HepG2 (cell line): Measurements from ENCODE around the gene RBP5. TPM values are rescaled to one million over a fixed set of nuclear protein-coding genes. Genes with fewer than 3 reads are reported as not detected.

Source experiments
- FOSL1 ChIP-seq: sonication (generic); formaldehyde crosslinking; IDR thresholded peaks from 2 replicates; pipeline ENCODE4 v1.9.0; 2021; ENCODE audit warnings: missing genetic modification reagents, borderline replicate concordance
- FOXA1 ChIP-seq, 2 experiments: fragments of 450-650 bp in 1 of 2; sonication (generic) in 1 of 2; formaldehyde crosslinking in 1 of 2; IDR thresholded peaks; 2 replicates each; pipeline versions ENCODE4 v1.4.0 to v1.6.1; 2016 to 2020; ENCODE audit warnings: missing genetic modification reagents in 1 of 2
- FOXK1 ChIP-seq: sonication (generic); formaldehyde crosslinking; IDR thresholded peaks from 2 replicates; pipeline ENCODE4 v1.4.0; 2020; ENCODE audit warnings: low read depth, missing genetic modification reagents, borderline replicate concordance
- ISL2 ChIP-seq: sonication (generic); formaldehyde crosslinking; IDR thresholded peaks from 2 replicates; pipeline ENCODE4 v1.5.0; 2020; ENCODE audit warnings: missing genetic modification reagents
- NFKBIZ ChIP-seq: IDR thresholded peaks from 2 replicates; pipeline ENCODE4 v1.6.1; 2018; ENCODE audit warnings: missing genetic modification reagents, missing compliant biosample characterization
- SUZ12 ChIP-seq: fragments of 150-350 bp; IDR thresholded peaks from 2 replicates; pipeline ENCODE4 v1.6.1; 2014; ENCODE audit warnings: low read depth, low read length
- TEAD3 ChIP-seq: optimal IDR thresholded peaks from 2 replicates; pipeline ENCODE3; 2016; ENCODE audit warnings: borderline replicate concordance
- ZBTB20 ChIP-seq: sonication (generic); formaldehyde crosslinking; IDR thresholded peaks from 2 replicates; pipeline ENCODE4 v1.8.1; 2023; ENCODE audit warnings: missing genetic modification reagents, low read depth, mild to moderate bottlenecking, borderline replicate concordance
- ZNF253 ChIP-seq: sonication (generic); formaldehyde crosslinking; IDR thresholded peaks from 2 replicates; pipeline ENCODE4 v1.8.0; 2022; ENCODE audit warnings: mild to moderate bottlenecking, missing genetic modification reagents, borderline replicate concordance
- ZNF337 ChIP-seq: sonication (generic); formaldehyde crosslinking; IDR thresholded peaks from 2 replicates; pipeline ENCODE4 v1.5.1; 2020; ENCODE audit warnings: missing genetic modification reagents, low read depth, mild to moderate bottlenecking, borderline replicate concordance
- ZNF780A ChIP-seq: sonication (generic); formaldehyde crosslinking; IDR thresholded peaks from 2 replicates; pipeline ENCODE4 v1.8.0; 2022; ENCODE audit warnings: mild to moderate bottlenecking, missing genetic modification reagents, moderate library complexity
- ZNF788 ChIP-seq: sonication (generic); formaldehyde crosslinking; IDR thresholded peaks from 2 replicates; pipeline ENCODE4 v1.5.0; 2020; ENCODE audit warnings: mild to moderate bottlenecking, missing genetic modification reagents, borderline replicate concordance
- ZSCAN22 ChIP-seq: sonication (generic); formaldehyde crosslinking; IDR thresholded peaks from 2 replicates; pipeline ENCODE4 v1.4.0; 2020; ENCODE audit warnings: mild to moderate bottlenecking, missing genetic modification reagents
- polyA plus RNA-seq, 8 experiments: library from polyadenylated mRNA; depleted of rRNA in 3 of 8; stranded (reverse) in 7 of 8; unstranded in 1 of 8; fragments of >200 nt; fragmentation: Illumina TruSeq in 4 of 8; extraction: Trizol in 4 of 8; gene quantifications; 2 replicates each; pipeline versions ENCODE4 v1.2.1 to v1.2.3, GENCODE V29; 2011 to 2016; ENCODE audit warnings: low read depth in 4 of 8, missing spikeins in 1 of 8, mixed read lengths in 1 of 8; ENCODE audit not compliant: insufficient read depth in 1 of 8
- total RNA-seq, 5 experiments: library from RNA; depleted of rRNA; stranded (reverse); fragments of >200 nt; fragmentation: Illumina TruSeq; extraction: Trizol; gene quantifications; 2 replicates each; pipeline ENCODE4 v1.2.3, GENCODE V29; 2016; ENCODE audit warnings: low read depth in 1 of 5
- TF ChIP-seq, protein P1 (sequence below): sonication (generic); formaldehyde crosslinking; IDR thresholded peaks from 2 replicates; pipeline ENCODE4 v1.8.0; 2022; ENCODE audit warnings: mild to moderate bottlenecking, missing genetic modification reagents
- TF ChIP-seq, protein P2 (sequence below): sonication (generic); formaldehyde crosslinking; IDR thresholded peaks from 2 replicates; pipeline ENCODE4 v1.9.0; 2021; ENCODE audit warnings: missing genetic modification reagents, mild to moderate bottlenecking, borderline replicate concordance
- TF ChIP-seq, protein P3 (sequence below): sonication (generic); formaldehyde crosslinking; IDR thresholded peaks from 2 replicates; pipeline ENCODE4 v1.9.0; 2021; ENCODE audit warnings: mild to moderate bottlenecking, missing genetic modification reagents
- TF ChIP-seq, protein P4 (sequence below): sonication (generic); formaldehyde crosslinking; IDR thresholded peaks from 2 replicates; pipeline ENCODE4 v1.8.1; 2023; ENCODE audit warnings: mild to moderate bottlenecking, missing genetic modification reagents

Gene RBP5
- total and polyA plus RNA-seq, 2 of the 13 experiments (the other 11 are each of a cell fraction or from before 2014, with no cell fraction given): 13.8 to 19.8 TPM

DNA sequence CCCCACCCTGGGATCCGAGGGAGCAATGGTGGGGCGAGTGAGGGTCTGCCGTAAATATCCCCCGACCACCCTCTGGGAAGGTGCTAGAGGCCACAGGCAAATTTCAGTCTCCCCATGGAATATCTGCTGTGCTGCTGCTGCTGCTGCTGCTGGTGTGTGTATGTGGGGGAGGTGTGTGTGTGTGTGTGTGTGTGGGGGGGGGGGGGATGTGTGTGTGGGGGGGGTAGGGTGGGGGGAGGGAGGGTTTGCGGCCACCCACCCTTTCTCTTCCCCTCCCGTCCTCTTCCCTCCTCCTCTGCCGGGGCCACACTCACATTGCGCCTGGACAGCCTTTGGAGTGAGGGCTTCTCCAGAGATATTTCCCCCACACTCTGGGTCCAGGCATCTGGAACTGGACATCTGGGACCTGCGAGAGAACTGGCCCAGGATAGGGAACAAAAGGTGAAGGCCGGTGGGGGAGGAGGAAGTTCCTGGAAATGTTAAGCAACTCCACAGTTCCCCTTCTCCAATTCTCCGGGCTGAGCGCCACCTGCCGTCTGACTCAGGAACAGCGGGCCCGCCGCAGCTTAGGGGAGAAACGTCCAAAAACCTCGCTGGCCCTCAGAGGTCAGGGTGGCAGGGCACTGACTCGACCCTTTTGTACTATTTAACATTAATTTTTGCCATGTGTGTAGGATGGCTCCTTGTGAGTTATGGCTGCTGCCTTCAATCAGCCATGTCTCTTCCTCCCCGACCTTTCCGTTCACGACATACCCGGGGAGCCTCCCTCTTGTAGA lies 19.7 kb downstream of the RBP5 start, which contains the start of gene C1RL (continued):
- TF ChIP-seq ISL2 (CRISPR knock-in tag): 0 out of 2 replicates have a peak, but pooled peaks have one; percentile 68
- TF ChIP-seq SUZ12: no peak
- TF ChIP-seq FOXA1 (IDR thresholded peaks at IDR 0.05): no peak
- TF ChIP-seq FOXA1 (CRISPR knock-in tag; IDR thresholded peaks at IDR 0.05): no peak
- TF ChIP-seq ZNF253: no peak
- TF ChIP-seq ZNF788 (CRISPR knock-in tag): peak; percentile 26; the same call in 1 of the 2 replicates
- no peak for TF ChIP-seq ZSCAN22
- TF ChIP-seq, protein P1, sequence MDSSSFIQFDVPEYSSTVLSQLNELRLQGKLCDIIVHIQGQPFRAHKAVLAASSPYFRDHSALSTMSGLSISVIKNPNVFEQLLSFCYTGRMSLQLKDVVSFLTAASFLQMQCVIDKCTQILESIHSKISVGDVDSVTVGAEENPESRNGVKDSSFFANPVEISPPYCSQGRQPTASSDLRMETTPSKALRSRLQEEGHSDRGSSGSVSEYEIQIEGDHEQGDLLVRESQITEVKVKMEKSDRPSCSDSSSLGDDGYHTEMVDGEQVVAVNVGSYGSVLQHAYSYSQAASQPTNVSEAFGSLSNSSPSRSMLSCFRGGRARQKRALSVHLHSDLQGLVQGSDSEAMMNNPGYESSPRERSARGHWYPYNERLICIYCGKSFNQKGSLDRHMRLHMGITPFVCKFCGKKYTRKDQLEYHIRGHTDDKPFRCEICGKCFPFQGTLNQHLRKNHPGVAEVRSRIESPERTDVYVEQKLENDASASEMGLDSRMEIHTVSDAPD: no peak
- TF ChIP-seq FOSL1 (CRISPR knock-in tag): no peak
- peak; percentile 21; the same call in 1 of the 2 replicates for TF ChIP-seq FOXK1 (CRISPR knock-in tag)
- peak; percentile 83; the same call in 1 of the 2 replicates for TF ChIP-seq NFKBIZ (CRISPR knock-in tag)
- no peak for TF ChIP-seq ZNF780A (CRISPR knock-in tag)
- TF ChIP-seq TEAD3 (CRISPR knock-in tag): peak; percentile 55
- TF ChIP-seq, protein P2, sequence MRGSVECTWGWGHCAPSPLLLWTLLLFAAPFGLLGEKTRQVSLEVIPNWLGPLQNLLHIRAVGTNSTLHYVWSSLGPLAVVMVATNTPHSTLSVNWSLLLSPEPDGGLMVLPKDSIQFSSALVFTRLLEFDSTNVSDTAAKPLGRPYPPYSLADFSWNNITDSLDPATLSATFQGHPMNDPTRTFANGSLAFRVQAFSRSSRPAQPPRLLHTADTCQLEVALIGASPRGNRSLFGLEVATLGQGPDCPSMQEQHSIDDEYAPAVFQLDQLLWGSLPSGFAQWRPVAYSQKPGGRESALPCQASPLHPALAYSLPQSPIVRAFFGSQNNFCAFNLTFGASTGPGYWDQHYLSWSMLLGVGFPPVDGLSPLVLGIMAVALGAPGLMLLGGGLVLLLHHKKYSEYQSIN (CRISPR knock-in tag): no peak
- TF ChIP-seq, protein P3, sequence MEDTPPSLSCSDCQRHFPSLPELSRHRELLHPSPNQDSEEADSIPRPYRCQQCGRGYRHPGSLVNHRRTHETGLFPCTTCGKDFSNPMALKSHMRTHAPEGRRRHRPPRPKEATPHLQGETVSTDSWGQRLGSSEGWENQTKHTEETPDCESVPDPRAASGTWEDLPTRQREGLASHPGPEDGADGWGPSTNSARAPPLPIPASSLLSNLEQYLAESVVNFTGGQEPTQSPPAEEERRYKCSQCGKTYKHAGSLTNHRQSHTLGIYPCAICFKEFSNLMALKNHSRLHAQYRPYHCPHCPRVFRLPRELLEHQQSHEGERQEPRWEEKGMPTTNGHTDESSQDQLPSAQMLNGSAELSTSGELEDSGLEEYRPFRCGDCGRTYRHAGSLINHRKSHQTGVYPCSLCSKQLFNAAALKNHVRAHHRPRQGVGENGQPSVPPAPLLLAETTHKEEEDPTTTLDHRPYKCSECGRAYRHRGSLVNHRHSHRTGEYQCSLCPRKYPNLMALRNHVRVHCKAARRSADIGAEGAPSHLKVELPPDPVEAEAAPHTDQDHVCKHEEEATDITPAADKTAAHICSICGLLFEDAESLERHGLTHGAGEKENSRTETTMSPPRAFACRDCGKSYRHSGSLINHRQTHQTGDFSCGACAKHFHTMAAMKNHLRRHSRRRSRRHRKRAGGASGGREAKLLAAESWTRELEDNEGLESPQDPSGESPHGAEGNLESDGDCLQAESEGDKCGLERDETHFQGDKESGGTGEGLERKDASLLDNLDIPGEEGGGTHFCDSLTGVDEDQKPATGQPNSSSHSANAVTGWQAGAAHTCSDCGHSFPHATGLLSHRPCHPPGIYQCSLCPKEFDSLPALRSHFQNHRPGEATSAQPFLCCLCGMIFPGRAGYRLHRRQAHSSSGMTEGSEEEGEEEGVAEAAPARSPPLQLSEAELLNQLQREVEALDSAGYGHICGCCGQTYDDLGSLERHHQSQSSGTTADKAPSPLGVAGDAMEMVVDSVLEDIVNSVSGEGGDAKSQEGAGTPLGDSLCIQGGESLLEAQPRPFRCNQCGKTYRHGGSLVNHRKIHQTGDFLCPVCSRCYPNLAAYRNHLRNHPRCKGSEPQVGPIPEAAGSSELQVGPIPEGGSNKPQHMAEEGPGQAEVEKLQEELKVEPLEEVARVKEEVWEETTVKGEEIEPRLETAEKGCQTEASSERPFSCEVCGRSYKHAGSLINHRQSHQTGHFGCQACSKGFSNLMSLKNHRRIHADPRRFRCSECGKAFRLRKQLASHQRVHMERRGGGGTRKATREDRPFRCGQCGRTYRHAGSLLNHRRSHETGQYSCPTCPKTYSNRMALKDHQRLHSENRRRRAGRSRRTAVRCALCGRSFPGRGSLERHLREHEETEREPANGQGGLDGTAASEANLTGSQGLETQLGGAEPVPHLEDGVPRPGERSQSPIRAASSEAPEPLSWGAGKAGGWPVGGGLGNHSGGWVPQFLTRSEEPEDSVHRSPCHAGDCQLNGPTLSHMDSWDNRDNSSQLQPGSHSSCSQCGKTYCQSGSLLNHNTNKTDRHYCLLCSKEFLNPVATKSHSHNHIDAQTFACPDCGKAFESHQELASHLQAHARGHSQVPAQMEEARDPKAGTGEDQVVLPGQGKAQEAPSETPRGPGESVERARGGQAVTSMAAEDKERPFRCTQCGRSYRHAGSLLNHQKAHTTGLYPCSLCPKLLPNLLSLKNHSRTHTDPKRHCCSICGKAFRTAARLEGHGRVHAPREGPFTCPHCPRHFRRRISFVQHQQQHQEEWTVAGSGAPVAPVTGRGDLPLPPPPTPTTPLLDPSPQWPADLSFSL (CRISPR knock-in tag): peak; percentile 27; the same call in 1 of the 2 replicates
- TF ChIP-seq ZBTB20 (CRISPR knock-in tag): no peak
- no peak for TF ChIP-seq ZNF337 (CRISPR knock-in tag)
- TF ChIP-seq, protein P4, sequence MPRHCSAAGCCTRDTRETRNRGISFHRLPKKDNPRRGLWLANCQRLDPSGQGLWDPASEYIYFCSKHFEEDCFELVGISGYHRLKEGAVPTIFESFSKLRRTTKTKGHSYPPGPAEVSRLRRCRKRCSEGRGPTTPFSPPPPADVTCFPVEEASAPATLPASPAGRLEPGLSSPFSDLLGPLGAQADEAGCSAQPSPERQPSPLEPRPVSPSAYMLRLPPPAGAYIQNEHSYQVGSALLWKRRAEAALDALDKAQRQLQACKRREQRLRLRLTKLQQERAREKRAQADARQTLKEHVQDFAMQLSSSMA (CRISPR knock-in tag): no peak; the same call in 1 of the 2 replicates
